Measurements from ENCODE around the gene SLC10A6. TPM values are rescaled to one million over a fixed set of nuclear protein-coding genes. Genes with fewer than 3 reads are reported as not detected.

SLC10A6 gene
- total RNA-seq, 1 experiment from 2014 or later = not detected

DNA sequence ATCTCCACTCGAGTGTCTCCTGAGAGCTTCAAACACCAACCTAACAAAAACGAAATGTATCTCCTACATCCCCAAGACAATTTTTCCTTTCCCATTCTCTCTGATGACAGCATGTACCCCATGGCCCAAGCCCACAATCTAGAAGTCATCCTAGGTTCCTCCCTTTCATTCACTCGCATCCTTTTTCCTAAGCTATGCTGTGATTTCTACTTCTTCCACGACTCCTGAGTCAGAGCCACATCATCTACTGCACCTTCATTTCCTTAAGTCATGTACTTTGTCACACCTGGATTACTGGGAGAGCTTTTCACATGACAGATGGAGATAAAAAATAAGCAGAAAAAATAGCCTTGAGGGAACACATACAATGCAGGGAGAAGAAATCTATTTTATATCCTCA is 23.0 kb upstream of the SLC10A6 start:
- ChIA-PET CTCF (no interaction called here), POLR2A (interaction anchor here (0.6 kb wide), 1 partner anchor 278 kb away, joined by 5 read pairs; the partner anchor contains the start of gene PTPN13)
- in situ Hi-C loops (cut with HindIII; ENCODE audit: low pct_unique_long_range_greater_than_20kb, low sequenced_read_pairs) (no loop called here), intact Hi-C loops (cut with micrococcal nuclease; ENCODE audit: unreplicated experiment) (no loop called here)
- no peak overlapping the region for H3K4me3 ChIP-seq (ENCODE audit: low read depth in 2 of 2, low read length in 2 of 2)
- ATAC-seq = no peak
- no peaks in the 10 kb centered on the region for H3K4me1 ChIP-seq (ENCODE audit: control insufficient read depth, insufficient read depth, low read length)
- no TSS peak for BruUV-seq (replicated peaks)
- H3K27ac ChIP-seq (ENCODE audit: low read length) = no peak overlapping the region
- DNase-seq (ENCODE audit: low read depth, low spot score) = no peak
- TF ChIP-seq POLR2AphosphoS5 (IDR thresholded peaks at IDR 0.05; ENCODE audit: low read depth, low read length) = no peak
- no peak for TF ChIP-seq TCF7L2 (IDR thresholded peaks at IDR 0.05; ENCODE audit: low read depth, low read length)
- TF ChIP-seq SIN3A (IDR thresholded peaks at IDR 0.05; ENCODE audit: borderline replicate concordance, insufficient read depth, low read depth, low read length) = no peak
- TF ChIP-seq, protein P1, sequence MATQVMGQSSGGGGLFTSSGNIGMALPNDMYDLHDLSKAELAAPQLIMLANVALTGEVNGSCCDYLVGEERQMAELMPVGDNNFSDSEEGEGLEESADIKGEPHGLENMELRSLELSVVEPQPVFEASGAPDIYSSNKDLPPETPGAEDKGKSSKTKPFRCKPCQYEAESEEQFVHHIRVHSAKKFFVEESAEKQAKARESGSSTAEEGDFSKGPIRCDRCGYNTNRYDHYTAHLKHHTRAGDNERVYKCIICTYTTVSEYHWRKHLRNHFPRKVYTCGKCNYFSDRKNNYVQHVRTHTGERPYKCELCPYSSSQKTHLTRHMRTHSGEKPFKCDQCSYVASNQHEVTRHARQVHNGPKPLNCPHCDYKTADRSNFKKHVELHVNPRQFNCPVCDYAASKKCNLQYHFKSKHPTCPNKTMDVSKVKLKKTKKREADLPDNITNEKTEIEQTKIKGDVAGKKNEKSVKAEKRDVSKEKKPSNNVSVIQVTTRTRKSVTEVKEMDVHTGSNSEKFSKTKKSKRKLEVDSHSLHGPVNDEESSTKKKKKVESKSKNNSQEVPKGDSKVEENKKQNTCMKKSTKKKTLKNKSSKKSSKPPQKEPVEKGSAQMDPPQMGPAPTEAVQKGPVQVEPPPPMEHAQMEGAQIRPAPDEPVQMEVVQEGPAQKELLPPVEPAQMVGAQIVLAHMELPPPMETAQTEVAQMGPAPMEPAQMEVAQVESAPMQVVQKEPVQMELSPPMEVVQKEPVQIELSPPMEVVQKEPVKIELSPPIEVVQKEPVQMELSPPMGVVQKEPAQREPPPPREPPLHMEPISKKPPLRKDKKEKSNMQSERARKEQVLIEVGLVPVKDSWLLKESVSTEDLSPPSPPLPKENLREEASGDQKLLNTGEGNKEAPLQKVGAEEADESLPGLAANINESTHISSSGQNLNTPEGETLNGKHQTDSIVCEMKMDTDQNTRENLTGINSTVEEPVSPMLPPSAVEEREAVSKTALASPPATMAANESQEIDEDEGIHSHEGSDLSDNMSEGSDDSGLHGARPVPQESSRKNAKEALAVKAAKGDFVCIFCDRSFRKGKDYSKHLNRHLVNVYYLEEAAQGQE (IDR thresholded peaks at IDR 0.05; ENCODE audit: insufficient read depth in 1 of 2, low read depth in 2 of 2, low read length in 1 of 2) = no peak
- TF ChIP-seq, protein P2, sequence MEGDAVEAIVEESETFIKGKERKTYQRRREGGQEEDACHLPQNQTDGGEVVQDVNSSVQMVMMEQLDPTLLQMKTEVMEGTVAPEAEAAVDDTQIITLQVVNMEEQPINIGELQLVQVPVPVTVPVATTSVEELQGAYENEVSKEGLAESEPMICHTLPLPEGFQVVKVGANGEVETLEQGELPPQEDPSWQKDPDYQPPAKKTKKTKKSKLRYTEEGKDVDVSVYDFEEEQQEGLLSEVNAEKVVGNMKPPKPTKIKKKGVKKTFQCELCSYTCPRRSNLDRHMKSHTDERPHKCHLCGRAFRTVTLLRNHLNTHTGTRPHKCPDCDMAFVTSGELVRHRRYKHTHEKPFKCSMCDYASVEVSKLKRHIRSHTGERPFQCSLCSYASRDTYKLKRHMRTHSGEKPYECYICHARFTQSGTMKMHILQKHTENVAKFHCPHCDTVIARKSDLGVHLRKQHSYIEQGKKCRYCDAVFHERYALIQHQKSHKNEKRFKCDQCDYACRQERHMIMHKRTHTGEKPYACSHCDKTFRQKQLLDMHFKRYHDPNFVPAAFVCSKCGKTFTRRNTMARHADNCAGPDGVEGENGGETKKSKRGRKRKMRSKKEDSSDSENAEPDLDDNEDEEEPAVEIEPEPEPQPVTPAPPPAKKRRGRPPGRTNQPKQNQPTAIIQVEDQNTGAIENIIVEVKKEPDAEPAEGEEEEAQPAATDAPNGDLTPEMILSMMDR (IDR thresholded peaks at IDR 0.05) = no peak
- H3K9me3 ChIP-seq (ENCODE audit: control insufficient read depth, insufficient read depth, low read depth, low read length) = no peaks in the 10 kb centered on the region
- H3K36me3 ChIP-seq (ENCODE audit: control insufficient read depth, insufficient read depth, low read length) = no peaks in the 10 kb centered on the region
- H3K27me3 ChIP-seq (ENCODE audit: control insufficient read depth, insufficient read depth, low read length) = no peaks in the 10 kb centered on the region

DNA sequence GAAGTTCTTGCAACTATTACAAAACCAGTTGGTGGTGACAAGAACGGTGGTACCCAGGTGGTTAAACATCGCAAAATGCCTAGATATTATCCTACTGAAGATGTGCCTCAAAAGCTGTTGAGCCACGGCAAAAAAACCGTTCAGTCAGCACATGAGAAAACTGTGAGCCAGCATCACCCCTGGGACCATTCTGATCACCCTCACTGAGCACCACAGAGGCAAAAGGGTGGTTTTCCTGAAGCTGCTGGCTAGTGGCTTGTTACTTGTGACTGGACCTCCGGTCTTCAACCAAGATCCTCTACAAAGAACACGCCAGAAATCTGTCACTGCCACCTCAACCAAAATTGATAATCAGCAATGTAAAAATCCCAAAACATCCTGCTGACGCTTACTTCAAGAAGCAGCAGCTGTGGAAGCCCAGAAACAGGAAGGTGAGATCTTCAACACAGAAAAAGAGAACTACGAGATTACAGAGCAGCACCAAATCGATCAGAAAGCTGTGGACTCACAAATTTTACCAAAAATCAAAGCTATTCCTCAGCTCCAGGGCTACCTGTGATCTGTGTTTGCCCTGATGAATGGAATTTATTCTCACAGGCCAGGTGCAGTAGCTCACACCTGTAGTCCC is 21.4 kb upstream of the SLC10A6 start:
- ChIA-PET CTCF (no interaction called here), POLR2A (no interaction called here)
- no peaks in the 10 kb centered on the region for H3K27me3 ChIP-seq (ENCODE audit: control insufficient read depth, insufficient read depth, low read length)
- ATAC-seq (no peak), DNase-seq (ENCODE audit: low read depth, low spot score) (no peak)
- TF ChIP-seq, protein P2 (IDR thresholded peaks at IDR 0.05) = no peak
- TF ChIP-seq POLR2AphosphoS5 (IDR thresholded peaks at IDR 0.05; ENCODE audit: low read depth, low read length) (no peak), TCF7L2 (IDR thresholded peaks at IDR 0.05; ENCODE audit: low read depth, low read length) (no peak), SIN3A (IDR thresholded peaks at IDR 0.05; ENCODE audit: borderline replicate concordance, insufficient read depth, low read depth, low read length) (no peak)
- TF ChIP-seq, protein P1 (IDR thresholded peaks at IDR 0.05; ENCODE audit: insufficient read depth in 1 of 2, low read depth in 2 of 2, low read length in 1 of 2) = no peak
- H3K9me3 ChIP-seq (ENCODE audit: control insufficient read depth, insufficient read depth, low read depth, low read length) = no peaks in the 10 kb centered on the region
- H3K36me3 ChIP-seq (ENCODE audit: control insufficient read depth, insufficient read depth, low read length) = no peaks in the 10 kb centered on the region
- H3K4me1 ChIP-seq (ENCODE audit: control insufficient read depth, insufficient read depth, low read length) = no peaks in the 10 kb centered on the region
- no peak overlapping the region for H3K27ac ChIP-seq (ENCODE audit: low read length)
- H3K4me3 ChIP-seq (ENCODE audit: low read depth in 2 of 2, low read length in 2 of 2) = no peak overlapping the region
- BruUV-seq (replicated peaks) = no TSS peak
- in situ Hi-C loops (cut with HindIII; ENCODE audit: low pct_unique_long_range_greater_than_20kb, low sequenced_read_pairs) (no loop called here), intact Hi-C loops (cut with micrococcal nuclease; ENCODE audit: unreplicated experiment) (no loop called here)
